ENCODE data around the gene CROCC2.

The CROCC2 gene

DNA sequence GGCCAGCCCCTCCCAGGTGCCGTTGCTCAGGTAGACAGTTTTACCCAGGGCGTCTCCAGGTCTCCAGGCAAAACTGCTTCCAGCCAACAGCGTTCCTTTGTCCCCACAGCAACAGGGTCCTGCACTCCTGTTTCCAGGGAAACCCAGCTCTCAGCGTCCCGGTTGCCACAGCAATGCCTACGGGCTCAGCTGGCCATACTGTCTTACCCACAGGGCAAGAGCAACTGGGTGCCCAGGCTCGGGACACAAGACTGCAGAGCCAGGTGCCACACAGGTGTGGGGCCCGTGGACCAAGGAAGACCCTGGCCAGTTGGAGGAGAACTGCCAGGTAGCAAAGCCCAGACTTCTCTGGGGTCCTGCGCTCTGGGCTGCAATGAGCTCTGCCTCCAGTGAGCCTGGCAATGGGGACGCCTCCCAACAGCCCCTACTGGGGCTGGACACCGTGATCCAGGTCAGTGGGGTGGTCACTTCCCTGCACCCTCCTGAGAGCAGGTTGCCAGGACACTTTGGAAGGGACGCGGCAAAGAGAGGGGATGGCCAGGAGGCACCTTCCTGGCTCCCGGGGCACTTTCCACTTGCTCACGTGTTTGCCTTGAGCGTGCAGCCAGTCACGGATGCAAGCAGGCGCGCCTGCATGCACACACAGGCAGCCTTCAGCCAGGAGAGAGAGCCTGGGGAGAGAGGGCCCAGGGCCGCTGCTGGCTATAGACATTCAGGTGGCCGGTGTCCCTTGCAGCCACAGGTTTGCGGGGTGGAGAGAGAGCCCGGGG is at the start of gene CROCC2:
TSS of gene CROCC2 (plus strand) at position 196 of the 770 bp plus-strand sequence. CDS start at position 374, 178 bp downstream.
- no peak for DNase-seq (ENCODE audit: low spot score)

DNA sequence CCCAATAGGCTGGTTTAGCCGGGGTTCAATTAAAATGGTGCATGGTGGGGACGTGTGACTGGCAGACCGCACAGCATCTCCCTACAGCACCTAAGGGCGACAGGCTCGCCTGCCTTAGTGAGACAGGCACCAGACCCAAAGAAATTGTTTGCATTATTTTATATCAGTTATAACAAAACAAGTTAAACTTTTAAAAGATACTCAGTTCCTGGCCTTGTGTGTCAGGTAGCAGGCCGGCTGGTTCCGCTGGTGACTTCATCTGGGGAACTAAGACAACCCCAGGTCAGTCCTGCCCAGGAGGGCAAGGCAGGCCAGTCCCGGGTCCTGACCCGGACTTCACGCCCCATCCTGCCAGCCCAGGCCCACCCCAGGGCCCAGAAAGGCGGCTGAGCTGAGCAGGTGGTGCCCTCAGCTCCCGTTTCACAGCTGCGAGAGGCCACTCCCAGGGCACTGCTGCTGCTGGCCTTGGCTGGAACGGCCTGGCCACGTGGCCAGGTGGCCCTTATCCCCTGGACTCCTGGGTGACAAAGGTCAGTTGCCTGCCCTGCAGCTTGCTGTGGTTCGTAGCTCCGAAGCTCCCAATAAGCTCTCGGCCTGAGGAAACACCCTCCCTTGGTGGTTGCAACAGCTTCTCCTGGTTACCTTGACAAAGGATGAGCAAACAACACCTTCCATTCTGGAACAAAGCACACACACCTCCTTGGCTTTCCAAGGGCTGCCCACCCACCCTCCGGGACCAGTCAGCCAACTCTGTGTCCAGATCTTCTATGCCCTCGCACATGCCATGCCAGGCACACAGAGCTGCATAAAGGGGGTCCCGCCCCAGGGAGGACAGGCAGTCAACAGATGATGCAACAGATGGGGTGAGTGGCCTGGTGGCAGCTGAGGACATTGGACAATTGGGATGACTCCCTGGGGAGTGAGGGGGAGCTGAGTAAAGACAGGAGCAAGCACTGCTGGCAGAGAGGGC is 48.8 kb upstream of the CROCC2 start:
- DNase-seq (ENCODE audit: low spot score) = no peak

DNA sequence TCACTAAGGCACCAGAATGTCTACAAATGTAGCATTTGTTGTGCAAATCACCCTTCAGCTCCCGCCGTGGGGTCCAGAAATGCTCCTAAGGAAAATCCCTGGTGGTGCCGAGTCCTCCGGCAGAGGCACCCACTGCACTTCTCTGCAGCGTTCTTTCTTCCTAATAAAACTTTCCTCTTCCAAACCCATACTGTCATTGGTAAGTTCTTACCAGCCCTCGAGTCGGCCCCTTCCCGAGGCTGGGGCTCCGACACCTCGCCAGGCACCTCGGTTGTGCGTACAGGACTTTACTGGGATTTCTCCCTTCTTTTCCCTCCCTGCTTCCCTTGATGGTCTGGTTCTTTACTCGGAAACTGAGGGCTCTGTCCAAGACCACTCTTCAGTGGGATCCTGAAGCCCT is 47.8 kb upstream of the CROCC2 start:
- no peak for DNase-seq (ENCODE audit: low spot score)

DNA sequence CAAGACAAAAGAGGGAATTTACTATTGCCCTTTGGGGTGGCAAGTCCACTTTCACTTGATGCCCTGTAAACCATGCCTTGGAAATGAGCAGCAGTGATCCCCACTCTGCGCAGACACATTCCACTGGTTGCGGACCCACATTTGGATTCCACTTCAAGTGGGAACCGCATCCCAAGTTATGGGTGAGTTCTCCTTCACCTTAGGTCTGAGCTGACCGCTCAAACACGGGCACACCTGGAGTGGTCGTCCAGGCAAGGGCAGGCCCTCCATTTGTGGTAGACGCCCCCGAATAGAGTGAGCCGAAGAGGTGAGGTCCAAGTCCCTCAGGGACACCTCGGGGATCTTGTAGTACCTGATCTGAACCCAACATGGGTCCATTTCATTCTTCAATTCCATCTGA is 47.3 kb upstream of the CROCC2 start:
- DNase-seq (ENCODE audit: low spot score) = no peak

DNA sequence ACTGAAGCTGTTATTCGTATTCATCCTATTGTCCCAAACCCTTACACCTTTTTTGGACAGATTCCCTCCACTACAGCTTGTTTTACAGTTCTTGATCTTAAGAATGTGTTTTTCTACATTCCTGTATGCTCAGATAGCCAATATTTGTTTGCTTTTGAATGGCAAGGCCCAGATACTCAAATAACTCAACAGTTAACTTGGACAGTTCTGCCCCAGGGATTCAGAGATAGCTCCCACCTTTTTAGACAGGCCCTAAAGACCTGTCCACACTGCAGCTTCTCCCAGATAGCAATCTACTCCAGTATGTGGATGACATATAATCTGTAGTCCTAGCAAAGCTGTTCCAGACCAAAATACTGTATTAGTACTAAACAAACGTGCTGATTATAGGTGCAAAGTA is 44.6 kb upstream of the CROCC2 start:
- DNase-seq (ENCODE audit: low spot score) = no peak

DNA sequence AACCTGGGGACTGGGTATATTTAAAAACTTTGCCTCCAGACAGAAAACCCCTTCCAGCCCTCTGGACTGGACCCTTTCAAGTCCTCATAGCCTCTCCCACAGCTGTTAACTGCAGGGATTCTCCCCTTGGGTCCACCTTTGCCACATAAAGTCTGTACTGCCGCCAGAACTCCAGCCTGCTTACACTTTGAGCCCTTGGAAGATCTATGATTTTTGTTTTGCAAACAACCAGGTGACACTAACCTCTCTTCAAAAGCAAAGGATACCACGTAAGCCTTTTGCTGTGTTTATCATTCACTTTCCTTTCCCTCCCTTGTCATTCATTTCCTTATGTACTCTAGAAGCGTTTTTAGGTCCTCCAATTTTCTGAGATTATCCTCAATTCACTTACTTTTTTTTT is 41.7 kb upstream of the CROCC2 start:
- DNase-seq (ENCODE audit: low spot score) = no peak

DNA sequence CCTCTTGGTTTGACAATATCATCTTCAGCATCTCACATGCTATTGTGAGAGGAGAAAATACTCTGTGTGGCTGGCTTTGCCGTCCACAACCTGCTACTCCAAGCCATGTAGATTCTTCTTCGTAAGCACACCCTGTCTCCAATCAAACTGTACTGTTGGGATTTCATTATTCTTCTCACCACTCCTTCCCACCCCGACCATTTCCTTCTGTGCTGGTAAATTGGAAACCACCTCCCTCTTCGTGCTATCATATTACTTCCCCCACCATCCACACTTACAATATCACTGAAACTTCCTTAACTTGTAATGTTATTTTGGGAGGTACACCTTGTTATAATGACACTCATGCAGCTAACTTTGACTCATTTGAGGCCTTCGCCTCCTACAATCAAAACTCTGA is 40.7 kb upstream of the CROCC2 start:
- DNase-seq (ENCODE audit: low spot score) = no peak

DNA sequence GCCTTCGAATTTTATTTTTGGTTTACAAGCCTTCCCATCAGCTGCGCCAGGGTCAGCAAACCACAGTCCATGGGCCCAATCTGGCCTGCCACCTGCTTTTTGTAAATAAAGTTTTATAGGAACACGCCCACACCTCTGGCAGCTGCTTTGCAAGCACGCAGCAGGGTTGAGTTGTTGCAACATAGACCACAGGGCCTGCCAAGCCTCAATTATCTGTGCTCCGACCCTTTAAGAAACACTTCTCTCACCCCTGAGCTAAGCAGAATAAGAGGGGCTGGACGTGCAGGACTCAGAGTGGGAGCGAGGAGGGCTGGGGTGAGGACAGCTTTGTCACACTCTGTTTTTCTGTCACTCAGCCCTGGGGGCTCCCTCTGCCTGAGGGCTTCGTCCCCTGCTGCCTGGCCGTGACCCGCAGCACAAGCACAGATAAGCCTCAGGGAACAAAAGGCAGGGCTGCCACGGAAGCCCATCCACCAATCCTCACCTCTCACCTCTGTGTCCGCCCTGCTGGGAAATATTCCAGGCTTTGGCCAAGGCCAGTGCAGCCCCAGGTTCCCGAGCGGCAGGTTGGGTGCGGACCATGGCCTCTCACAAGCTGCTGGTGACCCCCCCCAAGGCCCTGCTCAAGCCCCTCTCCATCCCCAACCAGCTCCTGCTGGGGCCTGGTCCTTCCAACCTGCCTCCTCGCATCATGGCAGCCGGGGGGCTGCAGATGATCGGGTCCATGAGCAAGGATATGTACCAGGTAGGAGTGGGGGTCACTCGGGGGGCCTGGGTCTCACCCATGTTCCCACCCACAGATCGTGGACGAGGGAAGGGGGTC is 37.6 kb upstream of the CROCC2 start, which contains the start of gene AGXT:
TSS of gene AGXT (plus strand) at position 539 of the 823 bp plus-strand sequence. CDS start at position 581, 42 bp downstream.
- no peak for DNase-seq (ENCODE audit: low spot score)

DNA sequence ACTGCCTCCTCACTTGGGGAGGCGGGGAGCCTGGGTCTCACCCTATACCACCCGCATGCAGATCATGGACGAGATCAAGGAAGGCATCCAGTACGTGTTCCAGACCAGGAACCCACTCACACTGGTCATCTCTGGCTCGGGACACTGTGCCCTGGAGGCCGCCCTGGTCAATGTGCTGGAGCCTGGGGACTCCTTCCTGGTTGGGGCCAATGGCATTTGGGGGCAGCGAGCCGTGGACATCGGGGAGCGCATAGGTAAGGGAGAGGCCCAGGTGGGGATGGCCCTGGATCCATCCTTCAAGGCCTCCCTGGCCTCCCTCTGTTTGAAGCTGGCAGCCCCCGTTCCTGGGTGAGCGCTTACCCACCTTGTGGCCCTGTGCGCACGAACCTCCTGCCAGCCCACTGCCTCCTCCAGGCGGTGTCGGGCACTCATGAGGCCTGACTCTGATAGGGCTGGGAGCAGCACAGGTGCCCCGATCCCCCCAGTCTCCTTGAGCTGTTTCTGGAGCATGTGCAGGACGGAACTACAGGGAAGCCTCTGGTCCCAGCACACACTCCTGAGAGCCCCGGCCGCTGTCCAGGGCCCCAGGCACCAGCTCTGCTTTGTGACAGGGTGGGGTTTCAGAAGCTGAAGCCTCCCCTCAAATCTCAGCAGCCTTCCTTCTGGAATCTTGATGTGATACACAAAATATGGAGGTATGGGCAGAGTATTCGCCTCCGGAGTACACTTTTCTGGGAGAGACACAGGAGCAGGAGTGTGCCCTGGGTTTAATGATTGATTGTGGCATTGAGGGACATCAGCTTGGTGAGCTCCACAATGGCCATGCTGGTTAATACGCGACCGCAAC is 36.8 kb upstream of the CROCC2 start:
- no peak for DNase-seq (ENCODE audit: low spot score)

DNA sequence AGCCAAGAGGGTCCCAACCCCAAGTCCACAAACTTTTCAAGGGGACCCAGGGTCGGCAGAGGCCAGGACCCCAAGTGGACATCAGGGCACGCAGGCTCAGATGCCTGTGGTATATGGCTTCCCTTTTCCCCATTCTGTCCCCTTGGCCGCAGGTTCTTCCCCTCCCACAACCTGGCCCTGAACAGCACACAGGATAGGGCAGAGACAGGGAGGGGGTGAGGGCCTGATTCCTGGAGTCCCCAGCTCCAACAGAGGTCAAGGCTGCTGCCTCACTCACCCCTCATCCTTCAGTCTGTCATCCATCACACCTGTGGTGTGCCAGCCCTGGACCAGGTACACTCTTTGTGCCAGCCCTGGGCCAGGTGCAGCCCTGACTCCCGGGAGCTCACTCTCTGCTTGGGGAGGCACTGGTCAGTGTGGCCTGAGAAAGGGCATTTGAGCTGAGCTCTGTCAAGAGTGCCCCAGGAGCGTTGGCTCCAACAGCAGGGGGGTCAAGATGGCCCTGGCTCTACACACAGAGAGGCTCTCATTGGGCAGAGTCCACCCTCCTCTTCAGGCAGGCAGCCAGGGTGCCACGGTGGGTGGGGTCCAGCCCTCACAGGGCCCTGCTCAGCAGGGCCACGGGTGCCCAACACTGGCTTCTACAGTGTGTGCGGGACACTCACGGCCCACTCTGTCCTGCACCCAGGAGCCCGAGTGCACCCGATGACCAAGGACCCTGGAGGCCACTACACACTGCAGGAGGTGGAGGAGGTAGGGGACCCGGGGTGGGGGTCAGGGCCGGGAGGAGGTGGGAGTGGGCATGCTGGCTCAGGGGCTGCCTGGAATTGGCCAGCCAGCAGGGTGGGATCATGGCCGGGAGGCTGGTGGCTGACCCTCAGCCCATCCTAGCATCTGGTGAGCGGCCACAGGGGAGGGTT is 35.9 kb upstream of the CROCC2 start:
- no peak for DNase-seq (ENCODE audit: low spot score)

DNA sequence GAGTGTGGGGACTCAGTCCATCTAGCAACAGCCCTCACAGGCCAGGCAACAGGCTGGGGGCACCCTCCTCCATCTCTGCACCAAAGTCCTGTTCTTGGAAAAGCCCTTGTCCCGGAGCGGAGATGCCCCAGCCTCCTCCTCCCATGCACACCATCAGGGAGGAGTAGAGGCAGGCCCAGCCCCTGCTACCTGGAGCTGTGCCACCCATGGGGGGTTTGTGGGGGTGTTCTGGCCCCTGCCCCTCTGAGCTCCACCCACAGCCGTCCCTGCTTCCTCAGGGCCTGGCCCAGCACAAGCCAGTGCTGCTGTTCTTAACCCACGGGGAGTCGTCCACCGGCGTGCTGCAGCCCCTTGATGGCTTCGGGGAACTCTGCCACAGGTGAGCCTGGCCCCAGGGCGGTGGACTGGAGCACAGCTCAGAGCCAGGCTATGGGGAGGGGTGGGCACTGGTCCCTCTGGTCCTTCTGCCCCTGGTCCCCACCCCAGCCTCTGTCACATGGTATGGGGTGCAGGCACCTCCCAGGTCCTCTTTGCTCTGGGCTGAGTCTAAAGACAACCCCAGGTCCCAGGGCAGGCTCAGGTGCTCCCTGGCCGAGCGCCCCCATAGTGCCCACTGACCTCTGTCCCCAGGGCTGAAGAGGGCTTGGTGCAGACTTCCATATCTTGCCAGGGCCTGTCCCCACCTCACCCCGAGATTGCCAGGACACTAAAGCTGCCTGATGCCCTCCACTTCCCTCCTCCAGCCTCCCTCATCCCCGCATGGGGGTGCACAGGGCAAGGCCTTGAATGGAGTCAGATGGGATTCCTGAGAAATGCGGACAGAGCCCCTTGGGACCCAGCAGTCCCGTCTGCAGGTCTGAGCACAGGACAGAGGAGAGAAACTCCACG is 34.8 kb upstream of the CROCC2 start:
- DNase-seq (ENCODE audit: low spot score) = no peak

DNA sequence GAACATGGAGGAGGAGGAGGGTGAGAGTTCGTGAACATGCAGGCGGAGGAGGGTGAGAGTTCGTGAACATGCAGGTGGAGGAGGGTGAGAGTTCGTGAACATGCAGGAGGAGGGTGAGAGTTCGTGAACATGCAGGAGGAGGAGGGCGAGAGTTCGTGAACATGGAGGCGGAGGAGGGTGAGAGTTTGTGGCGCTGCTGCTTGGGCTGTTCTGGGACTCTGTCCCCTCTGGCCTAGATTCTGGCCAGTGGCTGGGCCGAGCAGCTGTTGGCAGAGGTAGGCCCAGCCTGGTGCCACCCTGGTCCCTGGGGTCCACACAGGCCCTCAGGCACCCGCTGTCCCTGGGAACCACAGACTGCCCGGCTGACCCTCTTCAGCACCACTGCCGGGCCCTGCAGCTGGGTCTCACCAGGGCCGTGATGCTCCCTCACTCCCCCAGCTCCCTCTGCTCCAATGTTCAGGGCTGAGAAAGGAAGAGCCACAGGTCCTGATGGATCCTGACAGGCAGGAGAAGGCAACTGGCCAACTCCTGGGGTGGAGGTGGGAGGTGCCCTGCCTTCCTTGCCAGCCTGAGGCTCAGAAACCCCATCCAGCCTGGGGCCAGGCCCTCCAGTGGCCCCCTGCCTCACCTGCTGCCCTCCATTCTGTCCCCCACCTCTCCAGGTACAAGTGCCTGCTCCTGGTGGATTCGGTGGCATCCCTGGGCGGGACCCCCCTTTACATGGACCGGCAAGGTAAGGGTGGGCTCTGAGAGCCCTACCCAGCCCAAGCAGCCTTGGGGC is 33.6 kb upstream of the CROCC2 start:
- no peak for DNase-seq (ENCODE audit: low spot score)

DNA sequence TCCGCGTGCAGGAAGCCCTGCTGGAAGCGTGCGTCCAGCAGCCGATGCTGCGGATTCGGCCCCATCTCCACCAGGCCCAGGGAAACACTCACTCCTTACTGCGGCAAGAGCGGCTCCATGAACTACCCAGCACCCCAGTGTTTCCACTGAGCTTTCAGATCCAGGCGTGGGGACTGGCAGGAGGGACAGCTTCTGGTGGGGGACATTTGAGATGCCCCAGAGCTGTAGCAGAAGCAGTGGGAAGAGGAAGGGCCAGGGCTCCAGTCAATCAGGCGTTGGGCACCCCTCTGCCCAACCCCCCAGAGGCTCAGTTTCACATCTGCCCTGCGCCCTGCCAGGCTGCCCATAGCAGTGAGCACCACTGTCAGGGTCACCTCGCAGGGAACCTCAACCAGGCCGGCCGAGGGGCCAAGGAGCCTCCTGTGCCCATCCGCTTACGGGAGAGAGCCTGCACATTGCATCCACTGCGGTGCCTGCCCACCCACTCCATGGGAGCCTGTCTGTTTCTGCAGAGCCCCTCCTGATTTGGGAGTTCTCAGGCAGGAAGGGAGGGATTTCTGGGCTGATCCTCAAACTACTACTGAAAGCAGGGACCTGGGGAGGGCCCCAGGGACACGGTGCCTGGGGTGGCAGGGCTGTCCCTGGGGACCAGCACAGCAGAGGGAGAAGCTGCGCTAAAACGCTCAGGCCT is 32.9 kb upstream of the CROCC2 start:
- DNase-seq (ENCODE audit: low spot score) = no peak

DNA sequence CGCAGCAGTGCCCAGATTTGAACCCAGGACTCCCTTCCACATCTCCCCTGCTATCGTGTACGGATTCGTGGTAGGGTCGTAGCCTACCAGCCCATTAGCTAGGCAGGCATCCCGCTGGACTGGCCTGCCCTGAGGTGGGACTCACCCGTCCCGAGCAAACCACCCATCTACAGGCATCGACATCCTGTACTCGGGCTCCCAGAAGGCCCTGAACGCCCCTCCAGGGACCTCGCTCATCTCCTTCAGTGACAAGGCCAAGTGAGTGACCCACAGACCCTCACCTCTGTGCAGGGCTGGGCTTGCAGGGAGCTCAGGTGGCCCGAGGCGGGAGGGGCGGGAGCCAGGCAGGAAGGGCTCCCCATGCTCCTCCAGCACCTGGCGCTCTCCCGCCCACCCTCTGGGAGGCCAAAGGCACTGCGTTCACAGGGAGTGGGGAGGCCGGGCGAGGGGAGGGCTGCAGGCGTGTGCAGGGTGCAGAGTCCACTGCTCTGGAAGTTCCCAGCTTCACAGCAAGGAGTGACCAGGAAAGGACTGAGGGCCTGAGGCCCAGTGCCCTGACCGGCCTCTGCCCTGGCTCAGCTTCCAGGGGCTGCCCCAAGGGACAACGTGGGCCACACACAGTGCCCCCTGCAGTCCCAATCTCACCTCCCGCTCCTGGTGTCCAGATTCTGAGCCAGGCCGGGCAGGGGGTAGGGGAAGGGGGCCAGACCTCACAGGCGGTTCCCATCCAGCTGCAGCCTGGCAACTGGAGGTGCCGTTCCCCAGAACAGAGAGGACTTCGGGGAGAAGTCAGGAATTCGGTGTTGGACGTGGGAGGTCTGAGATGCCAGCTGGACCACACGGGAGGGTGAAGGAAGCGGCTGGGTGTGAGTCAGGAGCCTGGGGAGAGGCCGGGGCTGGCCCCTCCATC is 32.1 kb upstream of the CROCC2 start:
- DNase-seq (ENCODE audit: low spot score) = no peak

DNA sequence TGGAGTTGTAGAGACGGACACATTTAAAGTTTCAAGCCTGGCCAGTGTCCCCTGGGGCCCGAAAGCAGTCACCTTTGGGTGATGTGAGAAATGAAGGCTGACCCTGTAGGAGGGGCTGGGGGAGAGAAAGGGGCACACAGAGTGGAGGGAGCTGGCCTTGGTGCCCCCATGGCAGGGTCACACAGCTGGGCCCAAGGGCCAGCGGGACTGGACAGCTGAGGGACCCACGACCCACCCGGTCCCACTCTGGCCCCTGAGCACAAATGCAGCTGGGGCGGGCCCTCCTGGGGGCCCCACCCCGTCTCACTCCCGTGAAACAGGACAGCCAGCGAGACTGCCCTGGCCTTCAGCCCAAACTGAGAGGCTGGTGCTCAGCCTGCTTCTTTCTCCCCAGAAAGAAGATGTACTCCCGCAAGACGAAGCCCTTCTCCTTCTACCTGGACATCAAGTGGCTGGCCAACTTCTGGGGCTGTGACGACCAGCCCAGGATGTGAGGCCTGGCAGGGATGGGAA is 31.4 kb upstream of the CROCC2 start:
- DNase-seq (ENCODE audit: low spot score) = no peak

All from AG20443 (cell line).